Trophoblast cell (in vitro differentiated cells and primary cell): ENCODE measurements around the gene CDK2AP2.
"Not testable (repeated sequence)": the region's sequence is repeated elsewhere in the genome, so short reads cannot be mapped to it uniquely, and the experiment has no call there.

Experiments used
- DNase-seq, 2 donors: peaks; one replicate each; pipeline ENCODE4 v3.0.0-alpha.2; 2016
- H2AFZ ChIP-seq: 2 replicates; pipeline ENCODE4 v1.6.1; 2013; ENCODE audit warnings: low read length, moderate library complexity, mild to moderate bottlenecking; ENCODE audit not compliant: insufficient read depth, poor library complexity
- H2AK5ac ChIP-seq: 2 replicates; pipeline ENCODE4 v1.6.1; 2013; ENCODE audit warnings: mild to moderate bottlenecking, low read length
- H2BK120ac ChIP-seq: 2 replicates; pipeline ENCODE4 v1.6.1; 2013; ENCODE audit warnings: low read length, mild to moderate bottlenecking, moderate library complexity; ENCODE audit not compliant: insufficient read depth, poor library complexity
- H2BK12ac ChIP-seq: 2 replicates; pipeline ENCODE4 v1.6.1; 2013; ENCODE audit warnings: mild to moderate bottlenecking, low read length, moderate library complexity
- H2BK5ac ChIP-seq: 2 replicates; pipeline ENCODE4 v1.6.1; 2013; ENCODE audit warnings: low read length, low read depth, moderate library complexity, mild to moderate bottlenecking; ENCODE audit not compliant: poor library complexity
- H3K14ac ChIP-seq: 2 replicates; pipeline ENCODE4 v1.6.1; 2013; ENCODE audit warnings: mild to moderate bottlenecking, low read length
- H3K18ac ChIP-seq: 2 replicates; pipeline ENCODE4 v1.6.1; 2013; ENCODE audit warnings: mild to moderate bottlenecking, low read length
- H3K23ac ChIP-seq: 2 replicates; pipeline ENCODE4 v1.6.1; 2013; ENCODE audit warnings: low read length
- H3K27ac ChIP-seq: 2 replicates; pipeline ENCODE4 v1.5.1; 2013; ENCODE audit warnings: low read depth, mild to moderate bottlenecking, inconsistent platforms, low read length, moderate library complexity
- H3K27me3 ChIP-seq: 2 replicates; pipeline ENCODE4 v1.6.1; 2013; ENCODE audit warnings: inconsistent platforms, mild to moderate bottlenecking, low read length, moderate library complexity; ENCODE audit not compliant: insufficient read depth
- H3K36me3 ChIP-seq, 2 experiments: 1 replicate in 1 of 2; 2 replicates in 1 of 2; pipeline ENCODE4 v1.6.1; 2013; ENCODE audit warnings: low read length in 2 of 2, mild to moderate bottlenecking in 2 of 2, moderate library complexity in 1 of 2; ENCODE audit not compliant: insufficient read depth in 2 of 2, control insufficient read depth in 1 of 2
- H3K4ac ChIP-seq: 2 replicates; pipeline ENCODE4 v1.6.1; 2013; ENCODE audit warnings: low read depth, mild to moderate bottlenecking, low read length, moderate library complexity
- H3K4me1 ChIP-seq, 2 experiments: 1 replicate in 1 of 2; 2 replicates in 1 of 2; pipeline ENCODE4 v1.6.1; 2013; ENCODE audit warnings: low read length in 2 of 2, mild to moderate bottlenecking in 2 of 2, moderate library complexity in 1 of 2; ENCODE audit not compliant: insufficient read depth in 2 of 2, control insufficient read depth in 1 of 2
- H3K4me2 ChIP-seq: 2 replicates; pipeline ENCODE4 v1.6.1; 2013; ENCODE audit warnings: inconsistent platforms, mild to moderate bottlenecking, low read length, moderate library complexity
- H3K4me3 ChIP-seq: 2 replicates; pipeline ENCODE4 v1.5.1; 2013; ENCODE audit warnings: mild to moderate bottlenecking, low read depth, low read length, inconsistent platforms
- H3K79me1 ChIP-seq: one replicate; pipeline ENCODE4 v1.6.1; 2013; ENCODE audit warnings: low read length
- H3K79me2 ChIP-seq: 2 replicates; pipeline ENCODE4 v1.6.1; 2013; ENCODE audit warnings: low read length, mild to moderate bottlenecking; ENCODE audit not compliant: control insufficient read depth, insufficient read depth, poor library complexity
- H3K9ac ChIP-seq: 2 replicates; pipeline ENCODE4 v1.6.1; 2013; ENCODE audit warnings: mild to moderate bottlenecking, low read length
- H3K9me3 ChIP-seq: 2 replicates; pipeline ENCODE4 v1.6.1; 2013; ENCODE audit warnings: low read depth, mild to moderate bottlenecking, control low read depth, inconsistent platforms, low read length; ENCODE audit not compliant: insufficient read depth
- H4K12ac ChIP-seq: 2 replicates; pipeline ENCODE4 v1.6.1; 2013; ENCODE audit warnings: low read depth, mild to moderate bottlenecking, low read length, moderate library complexity
- H4K8ac ChIP-seq: 2 replicates; pipeline ENCODE4 v1.6.1; 2013; ENCODE audit warnings: low read depth, mild to moderate bottlenecking, low read length, moderate library complexity
- H4K91ac ChIP-seq: one replicate; pipeline ENCODE4 v1.6.1; 2013; ENCODE audit warnings: low read depth, mild to moderate bottlenecking, low read length, moderate library complexity
- WGBS: extraction: QIAGEN DNeasy Blood & Tissue Kit; methylation state at CpG from one replicate; pipeline ENCODE4 v1.1.7; 2013; ENCODE audit warnings: missing lambda C conversion rate; ENCODE audit not compliant: insufficient read length, insufficient coverage; ENCODE audit errors: extremely low coverage; 5-methylcytosine and 5-hydroxymethylcytosine counted together

The CDK2AP2 gene

GRCh38 chr11:67466962-67467771 is 40.8 kb downstream of the CDK2AP2 start:
- Histone ChIP-seq H3K27ac (no peak overlapping the region), H4K91ac (no peak overlapping the region), H2AK5ac (peak overlapping the region; percentile 27), H3K4ac (no peak overlapping the region), H3K79me1 (peaks cover 23% of the 10 kb centered on the region), H3K18ac (no peak overlapping the region), H3K9me3 (peaks cover 2% of the 10 kb centered on the region), H4K8ac (no peak overlapping the region), H3K14ac (no peak overlapping the region), H2BK5ac (no peak overlapping the region), H3K4me3 (no peak overlapping the region), H3K4me2 (no peak overlapping the region), H3K23ac (no peak overlapping the region), H3K4me1 (peaks cover 18 to 28% of the 10 kb centered on the region in 2 experiments), H3K36me3 (no peaks in the 10 kb centered on the region), H4K12ac (peak overlapping the region; percentile 22), H2BK120ac (no peak overlapping the region), H2BK12ac (no peak overlapping the region), H3K9ac (no peak overlapping the region), H2AFZ (no peak overlapping the region), H3K27me3 (no peaks in the 10 kb centered on the region), H3K79me2 (peaks cover 15% of the 10 kb centered on the region)
- WGBS: no CpG with 5 or more reads among the region's 11 CpGs
- DNase-seq: no peak

GRCh38 chr11:67466367-67466766 is 41.6 kb downstream of the CDK2AP2 start:
- no peak overlapping the region for H3K23ac ChIP-seq
- WGBS: no CpG with 5 or more reads among the region's 5 CpGs

GRCh38 chr11:67465530-67465929 is 42.4 kb downstream of the CDK2AP2 start:
- Histone ChIP-seq H4K8ac (peak overlapping the region; percentile 46), H3K79me2 (peaks cover 15% of the 10 kb centered on the region), H3K27ac (peak overlapping the region; percentile 75), H2AK5ac (peak overlapping the region; percentile 33), H3K79me1 (peaks cover 23% of the 10 kb centered on the region), H3K4me2 (peak overlapping the region; percentile 86), H4K91ac (peak overlapping the region; percentile 90), H3K4me3 (peak overlapping the region; percentile 31), H3K4me1 (peaks cover 18 to 28% of the 10 kb centered on the region in 2 experiments)
- H3K36me3 ChIP-seq, H3K9ac ChIP-seq, H3K23ac ChIP-seq, H2AFZ ChIP-seq, H3K27me3 ChIP-seq, H3K4ac ChIP-seq, H2BK5ac ChIP-seq, H4K12ac ChIP-seq, H2BK120ac ChIP-seq, H2BK12ac ChIP-seq, H3K9me3 ChIP-seq, H3K14ac ChIP-seq, H3K18ac ChIP-seq: not testable (repeated sequence)
- no CpG with 5 or more reads among the region's 2 CpGs for WGBS
- peak; percentile 92 to 93 for DNase-seq

More at GRCh38 chr11:67466367-67466766, 41.6 kb downstream of the CDK2AP2 start:
- H2BK120ac ChIP-seq: no peak overlapping the region
- H4K12ac ChIP-seq: no peak overlapping the region
- no peak overlapping the region for H3K4me2 ChIP-seq
- no peak overlapping the region for H3K4ac ChIP-seq
- H2AFZ ChIP-seq: no peak overlapping the region
- no peak overlapping the region for H4K8ac ChIP-seq
- peaks cover 18 to 28% of the 10 kb centered on the region in 2 experiments for H3K4me1 ChIP-seq
- H3K79me2 ChIP-seq: peaks cover 15% of the 10 kb centered on the region
- H4K91ac ChIP-seq: no peak overlapping the region
- no peak overlapping the region for H3K27ac ChIP-seq
- H2BK12ac ChIP-seq: no peak overlapping the region
- H3K36me3 ChIP-seq: no peaks in the 10 kb centered on the region
- DNase-seq: no peak
- H3K79me1 ChIP-seq: peaks cover 23% of the 10 kb centered on the region
- no peaks in the 10 kb centered on the region for H3K27me3 ChIP-seq
- H3K9ac ChIP-seq: no peak overlapping the region
- peaks cover 2% of the 10 kb centered on the region for H3K9me3 ChIP-seq
- no peak overlapping the region for H3K4me3 ChIP-seq
- H3K14ac ChIP-seq: no peak overlapping the region
- no peak overlapping the region for H2BK5ac ChIP-seq
- no peak overlapping the region for H3K18ac ChIP-seq
- no peak overlapping the region for H2AK5ac ChIP-seq

GRCh38 chr11:67465189-67465510 is 42.8 kb downstream of the CDK2AP2 start:
- Histone ChIP-seq H3K27ac (peak overlapping the region; percentile 75), H3K18ac (peak overlapping the region; percentile 83), H3K27me3 (no peaks in the 10 kb centered on the region), H3K14ac (peak overlapping the region; percentile 87), H4K12ac (peak overlapping the region; percentile 60), H4K91ac (peak overlapping the region; percentile 90), H3K4me2 (peak overlapping the region; percentile 86), H3K79me2 (peaks cover 15% of the 10 kb centered on the region), H3K4me3 (peak overlapping the region; percentile 84), H3K79me1 (peaks cover 23% of the 10 kb centered on the region), H3K9ac (peak overlapping the region; percentile 87), H3K23ac (no peak overlapping the region), H2BK12ac (no peak overlapping the region), H2BK120ac (peak overlapping the region; percentile 62), H3K36me3 (no peaks in the 10 kb centered on the region), H2AFZ (peak overlapping the region; percentile 5), H2BK5ac (peak overlapping the region; percentile 58), H3K4me1 (peaks cover 18 to 28% of the 10 kb centered on the region in 2 experiments), H3K9me3 (no peaks in the 10 kb centered on the region), H3K4ac (peak overlapping the region; percentile 59), H4K8ac (peak overlapping the region; percentile 96), H2AK5ac (peak overlapping the region; percentile 33)
- no CpG with 5 or more reads among the region's 3 CpGs for WGBS
- DNase-seq: peak; percentile 94 to 96
